ENCODE measurements around the gene RNF126.

DNA sequence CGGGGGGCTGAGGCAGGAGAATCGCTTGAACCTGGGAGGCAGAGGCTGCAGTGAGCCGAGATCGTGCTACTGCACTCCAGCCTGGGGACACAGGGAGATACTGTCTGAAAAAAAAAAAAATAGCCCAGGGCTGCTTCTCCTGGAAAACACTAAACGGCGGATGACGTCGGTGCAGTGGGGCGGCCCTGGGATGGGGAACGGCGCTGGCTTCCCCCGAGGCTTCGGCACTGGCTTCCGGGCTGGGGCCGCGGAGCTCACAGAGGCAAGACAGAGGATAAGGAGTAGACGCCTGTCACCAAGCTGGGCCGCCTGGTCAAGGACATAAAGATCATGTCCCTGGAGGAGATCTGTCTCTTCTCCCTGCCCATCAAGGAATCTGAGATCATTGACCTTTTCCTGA lies 27.2 kb upstream of the RNF126 start:
- TF ChIP-seq CTCF (IDR thresholded peaks at IDR 0.05; ENCODE audit: insufficient read depth, low read depth, low read length) = no peak
- no peak for TF ChIP-seq EZH2 (IDR thresholded peaks at IDR 0.05; ENCODE audit: insufficient read depth, low read length)

Data from astrocyte (in vitro differentiated cells and primary cell).